Erythroblast (primary cell): ENCODE measurements around the gene ENGASE.

ENCODE experiments used
- GATA1 ChIP-seq: IDR thresholded peaks from 2 replicates; pipeline ENCODE4 v1.6.1; 2011; ENCODE audit warnings: low read depth, mild to moderate bottlenecking, control low read depth, low read length, moderate library complexity
- POLR2A ChIP-seq: IDR thresholded peaks from 2 replicates; pipeline ENCODE4 v1.6.1; 2011; ENCODE audit warnings: mild to moderate bottlenecking, low read length

DNA sequence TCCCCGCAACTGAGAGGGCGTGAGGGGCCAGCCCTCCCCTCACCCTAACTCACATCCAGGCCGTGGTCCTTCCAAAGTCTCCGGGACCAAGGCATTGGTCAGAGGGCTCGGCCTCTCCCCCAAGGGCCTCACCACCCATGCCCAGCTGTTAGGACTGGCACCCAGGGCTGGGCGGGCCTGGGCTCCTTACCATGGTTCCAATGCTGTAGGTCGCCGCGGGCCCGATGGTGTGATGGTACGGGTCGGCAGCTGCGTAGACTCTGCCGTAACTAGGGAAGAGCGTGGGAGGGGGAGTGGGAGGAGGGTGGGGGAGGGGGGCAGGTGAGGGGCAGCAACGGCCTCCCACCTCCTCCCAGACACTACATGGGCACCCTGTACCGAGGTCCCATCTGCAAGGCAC is 19.6 kb downstream of the ENGASE start:
- TF ChIP-seq POLR2A (no peak), GATA1 (no peak)
